K562 (cell line): ENCODE measurements around the gene PIEZO2. TPM values are rescaled to one million over a fixed set of nuclear protein-coding genes. Genes with fewer than 3 reads are reported as not detected.

ENCODE experiments used
- ATAC-seq: fragments of 200-7000 bp; cut with Tn5 transposase; 3 replicates; pipeline ENCODE4 v1.9.1; 2020; ENCODE audit warnings: moderate library complexity
- BruUV-seq: library from RNA; stranded (reverse); fragments of 400-500 nt; replicated peaks from 2 replicates; lab custom pipeline; 2021; lab: Mats Ljungman, UMichigan
- CTCF ChIA-PET: fragments of 300-600 bp; formaldehyde crosslinking; extraction: SDS; loops from one replicate; lab custom pipeline; 2021; ENCODE audit warnings: low intra/inter-chr PET ratio; lab: Yijun Ruan, JAX
- POLR2A ChIA-PET: fragments of 300-600, 350-650 bp; sonication (Branson Sonifier 250); formaldehyde crosslinking; extraction: SDS; loops from one replicate; lab custom pipeline; 2021; ENCODE audit warnings: antibody characterized with exemption, inconsistent platforms; lab: Yijun Ruan, JAX
- DNase-seq, 4 experiments: peaks; one replicate each; pipeline versions ENCODE4 v3.0.0 to v3.0.0-alpha.2; 2011 to 2018; ENCODE audit warnings: low spot score in 3 of 4, mixed read lengths in 3 of 4; ENCODE audit errors: extremely low read depth in 1 of 4
- FAIRE-seq: peaks from 2 replicates; lab custom pipeline; 2011; peaks lifted over from hg19 to GRCh38; lab: Jason Lieb, UNC
- H2AFZ ChIP-seq: 2 replicates; pipeline ENCODE4 v1.6.0; 2011; ENCODE audit warnings: low read depth, low read length, control low read depth, inconsistent platforms
- H3K27ac ChIP-seq: fragments of 200-600 bp; 3 replicates; pipeline ENCODE4 v1.8.0; 2011; ENCODE audit warnings: low read depth, mild to moderate bottlenecking, control low read depth, inconsistent platforms, low read length, moderate library complexity, mixed read lengths; ENCODE audit errors: extremely low read depth
- H3K27me3 ChIP-seq, 2 experiments: fragments of 300-600 bp in 1 of 2; 2 replicates in 1 of 2; 3 replicates in 1 of 2; pipeline versions ENCODE4 v1.6.0 to v1.8.0; 2011; ENCODE audit warnings: inconsistent platforms in 2 of 2, low read length in 2 of 2, mild to moderate bottlenecking in 1 of 2, mixed read lengths in 1 of 2, moderate library complexity in 1 of 2; ENCODE audit not compliant: control insufficient read depth in 2 of 2, insufficient read depth in 2 of 2
- H3K36me3 ChIP-seq: fragments of 300-600 bp; 3 replicates; pipeline ENCODE4 v1.8.0; 2011; ENCODE audit warnings: mild to moderate bottlenecking, low read length, inconsistent platforms; ENCODE audit not compliant: control insufficient read depth, insufficient read depth
- H3K4me1 ChIP-seq, 2 experiments: fragments of 200-600 bp in 1 of 2; replicated peaks in 1 of 2; 2 replicates in 1 of 2; 3 replicates in 1 of 2; pipeline versions ENCODE4 v1.5.1 to v1.8.0; 2011; ENCODE audit warnings: inconsistent platforms in 2 of 2, low read length in 2 of 2, mild to moderate bottlenecking in 1 of 2, mixed read lengths in 1 of 2, moderate library complexity in 1 of 2; ENCODE audit not compliant: control insufficient read depth in 2 of 2, insufficient read depth in 2 of 2
- H3K4me2 ChIP-seq: 2 replicates; pipeline ENCODE4 v1.6.1; 2011; ENCODE audit warnings: low read length, control low read depth, inconsistent platforms, mixed read lengths; ENCODE audit not compliant: insufficient read depth
- H3K4me3 ChIP-seq: fragments of 200-600 bp; sonication (generic), shearing (Covaris generic); 2 replicates; pipeline ENCODE4 v1.5.1; 2016; ENCODE audit warnings: control low read depth, inconsistent platforms
- H3K79me2 ChIP-seq: fragments of 200-600 bp; 3 replicates; pipeline ENCODE4 v1.8.0; 2011; ENCODE audit warnings: low read length, inconsistent platforms; ENCODE audit not compliant: control insufficient read depth, insufficient read depth
- H3K9ac ChIP-seq, 2 experiments: 2 replicates each; pipeline versions ENCODE4 v1.6.0 to v1.6.1; 2011; ENCODE audit warnings: low read depth in 2 of 2, low read length in 2 of 2, control low read depth in 1 of 2, inconsistent platforms in 1 of 2, mild to moderate bottlenecking in 1 of 2, mixed read lengths in 1 of 2; ENCODE audit not compliant: insufficient read depth in 1 of 2
- H3K9me1 ChIP-seq: one replicate; pipeline ENCODE4 v1.6.0; 2011; ENCODE audit warnings: inconsistent platforms, mild to moderate bottlenecking, low read length, moderate library complexity; ENCODE audit not compliant: control insufficient read depth, insufficient read depth
- H3K9me3 ChIP-seq: replicated peaks from 2 replicates; pipeline ENCODE4 v1.5.1; 2011; ENCODE audit warnings: low read depth, low read length, inconsistent platforms; ENCODE audit not compliant: control insufficient read depth, insufficient read depth
- H4K20me1 ChIP-seq: replicated peaks from 2 replicates; pipeline ENCODE4 v1.6.1; 2011; ENCODE audit warnings: low read length, inconsistent platforms, mixed read lengths; ENCODE audit not compliant: control insufficient read depth, insufficient read depth
- BRF1 ChIP-seq: IDR thresholded peaks from 3 replicates; pipeline ENCODE4 v1.6.1; 2011; ENCODE audit warnings: borderline replicate concordance, mild to moderate bottlenecking; ENCODE audit not compliant: insufficient read length; ENCODE audit errors: extremely low read depth
- SMAD3 ChIP-seq: fragments of 450-650 bp; formaldehyde crosslinking; conservative IDR thresholded peaks from 2 replicates; pipeline ENCODE4 v1.4.0; 2020; ENCODE audit warnings: mild to moderate bottlenecking
- ZBTB1 ChIP-seq: sonication (generic); formaldehyde crosslinking; IDR thresholded peaks from 2 replicates; pipeline ENCODE4 v1.8.1; 2023; ENCODE audit warnings: missing genetic modification reagents, low read depth, mild to moderate bottlenecking, borderline replicate concordance
- ZNF133 ChIP-seq: fragments of 250-450 bp; sonication (Bioruptor Pico); IDR thresholded peaks from 2 replicates; pipeline ENCODE4 v1.4.0; 2020; ENCODE audit warnings: mild to moderate bottlenecking
- ZNF766 ChIP-seq: fragments of 200-800 bp; sonication (Bioruptor generic); conservative IDR thresholded peaks from 2 replicates; pipeline ENCODE4 v1.6.1; 2016; ENCODE audit warnings: missing genetic modification characterization, missing compliant biosample characterization
- WGBS: fragments of 100-300 bp; shearing (Covaris generic); methylation state at CpG from one replicate; pipeline ENCODE4 v1.1.6; 2016; ENCODE audit warnings: low coverage, mixed read lengths; ENCODE audit not compliant: insufficient coverage; ENCODE audit errors: missing lambda C conversion rate; 5-methylcytosine and 5-hydroxymethylcytosine counted together
- in situ Hi-C: fragments of 300-500 bp; cut with MboI; formaldehyde crosslinking; loops from 4 replicates; pipeline ENCODE4 v1.15.0; 2018; ENCODE audit warnings: inconsistent platforms, mixed read lengths
- intact Hi-C: fragments of 100-400 bp; cut with micrococcal nuclease; formaldehyde crosslinking; loops from 2 replicates; pipeline ENCODE4 v1.14.2; 2022
- polyA plus RNA-seq, 8 experiments: library from polyadenylated mRNA; depleted of rRNA in 4 of 8; stranded (reverse) in 5 of 8; unstranded in 3 of 8; fragments of >200 nt; fragmentation: Nextera tagmentation in 2 of 8; fragmentation: Illumina TruSeq in 1 of 8; extraction: Ambion mirVana in 2 of 8; extraction: Trizol in 1 of 8; gene quantifications; 2 replicates each; pipeline versions ENCODE4 v1.2.1 to v1.2.3, GENCODE V29; 2011 to 2014; ENCODE audit warnings: inconsistent platforms in 1 of 8, missing spikeins in 1 of 8
- total RNA-seq, 7 experiments: library from RNA; depleted of rRNA in 6 of 7; stranded (reverse); fragments of >200 nt in 6 of 7; fragmentation: Illumina TruSeq in 2 of 7; extraction: Trizol in 2 of 7; gene quantifications; 2 replicates each; pipeline versions ENCODE4 v1.2.1 to v1.2.3, GENCODE V29; 2011 to 2021; ENCODE audit warnings: low replicate concordance in 1 of 7
- TF ChIP-seq, protein P1 (sequence below): fragments of 250-450 bp; sonication (Bioruptor Pico); IDR thresholded peaks from 2 replicates; pipeline ENCODE4 v1.4.0; 2020; ENCODE audit warnings: mild to moderate bottlenecking, moderate library complexity
- TF ChIP-seq, protein P2 (sequence below): IDR thresholded peaks from 2 replicates; pipeline ENCODE4 v1.6.1; 2011; ENCODE audit warnings: borderline replicate concordance, low read depth, mild to moderate bottlenecking, moderate library complexity, low read length; ENCODE audit not compliant: insufficient read depth, poor library complexity, severe bottlenecking
- TF ChIP-seq, protein P3 (sequence below): fragments of 450-650 bp; formaldehyde crosslinking; IDR thresholded peaks from 2 replicates; pipeline ENCODE4 v1.4.0; 2022; ENCODE audit warnings: missing genetic modification characterization
- TF ChIP-seq, protein P4 (sequence below): sonication (generic); formaldehyde crosslinking; IDR thresholded peaks from 2 replicates; pipeline ENCODE4 v1.8.0; 2022; ENCODE audit warnings: mild to moderate bottlenecking, missing genetic modification reagents
- TF ChIP-seq, protein P5 (sequence below): fragments of 200-400 bp; formaldehyde crosslinking; IDR thresholded peaks from 2 replicates; pipeline ENCODE4 v1.6.1; 2017; ENCODE audit warnings: mild to moderate bottlenecking, low read depth, low read length, moderate library complexity

The PIEZO2 gene
- total and polyA plus RNA-seq, 9 of the 15 experiments (the other 6 are each of a cell fraction or from before 2014, with no cell fraction given) = 0.54 to 4.1 (median 2.0) TPM

DNA sequence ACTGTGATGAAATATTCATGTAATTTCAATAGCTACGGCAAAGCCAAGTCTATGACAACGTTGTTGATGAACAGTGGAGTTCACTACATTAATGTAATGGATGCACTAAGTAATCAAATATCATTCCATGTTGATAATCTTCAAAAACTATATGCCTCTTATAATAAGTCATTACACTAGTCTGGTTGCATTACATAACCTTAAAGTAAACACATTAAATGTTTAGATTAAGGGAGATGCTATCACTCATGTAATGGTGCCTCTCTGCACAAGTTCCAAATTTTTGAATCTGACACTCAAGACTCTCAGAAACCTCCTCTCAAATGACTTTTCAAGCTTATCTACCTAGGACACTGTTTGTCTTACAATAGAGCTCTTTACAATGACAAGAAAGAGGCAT lies 35.4 kb downstream of the PIEZO2 start:
- intact Hi-C loops = no loop called here
- no peaks in the 10 kb centered on the region for H3K36me3 ChIP-seq
- ChIA-PET POLR2A (interaction anchor here (0.6 kb wide), 1 partner anchor 112 kb away, joined by 6 read pairs; no protein-coding TSS in a partner anchor), CTCF (no interaction called here)
- DNase-seq (no peak), FAIRE-seq (no peak), ATAC-seq (no peak)
- H3K4me2 ChIP-seq = no peak overlapping the region
- no peaks in the 10 kb centered on the region for H3K9me1 ChIP-seq
- no peaks in the 10 kb centered on the region for H3K4me1 ChIP-seq
- H3K9ac ChIP-seq = no peak overlapping the region
- in situ Hi-C loops = no loop called here
- H3K27me3 ChIP-seq = peaks cover 0 to under 1% of the 10 kb centered on the region in 2 experiments; a peak in 1 of 5 replicates
- H4K20me1 ChIP-seq = no peaks in the 10 kb centered on the region
- H3K79me2 ChIP-seq = no peaks in the 10 kb centered on the region
- no peak overlapping the region for H2AFZ ChIP-seq
- TF ChIP-seq, protein P1, sequence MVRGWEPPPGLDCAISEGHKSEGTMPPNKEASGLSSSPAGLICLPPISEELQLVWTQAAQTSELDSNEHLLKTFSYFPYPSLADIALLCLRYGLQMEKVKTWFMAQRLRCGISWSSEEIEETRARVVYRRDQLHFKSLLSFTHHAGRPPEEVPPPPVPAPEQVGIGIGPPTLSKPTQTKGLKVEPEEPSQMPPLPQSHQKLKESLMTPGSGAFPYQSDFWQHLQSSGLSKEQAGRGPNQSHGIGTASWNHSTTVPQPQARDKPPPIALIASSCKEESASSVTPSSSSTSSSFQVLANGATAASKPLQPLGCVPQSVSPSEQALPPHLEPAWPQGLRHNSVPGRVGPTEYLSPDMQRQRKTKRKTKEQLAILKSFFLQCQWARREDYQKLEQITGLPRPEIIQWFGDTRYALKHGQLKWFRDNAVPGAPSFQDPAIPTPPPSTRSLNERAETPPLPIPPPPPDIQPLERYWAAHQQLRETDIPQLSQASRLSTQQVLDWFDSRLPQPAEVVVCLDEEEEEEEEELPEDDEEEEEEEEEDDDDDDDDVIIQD = no peak
- TF ChIP-seq BRF1 (no peak), ZNF766 (CRISPR knock-in tag) (no peak), ZBTB1 (CRISPR knock-in tag) (no peak), SMAD3 (CRISPR knock-in tag) (no peak), ZNF133 (CRISPR knock-in tag) (no peak)
- TF ChIP-seq, protein P2, sequence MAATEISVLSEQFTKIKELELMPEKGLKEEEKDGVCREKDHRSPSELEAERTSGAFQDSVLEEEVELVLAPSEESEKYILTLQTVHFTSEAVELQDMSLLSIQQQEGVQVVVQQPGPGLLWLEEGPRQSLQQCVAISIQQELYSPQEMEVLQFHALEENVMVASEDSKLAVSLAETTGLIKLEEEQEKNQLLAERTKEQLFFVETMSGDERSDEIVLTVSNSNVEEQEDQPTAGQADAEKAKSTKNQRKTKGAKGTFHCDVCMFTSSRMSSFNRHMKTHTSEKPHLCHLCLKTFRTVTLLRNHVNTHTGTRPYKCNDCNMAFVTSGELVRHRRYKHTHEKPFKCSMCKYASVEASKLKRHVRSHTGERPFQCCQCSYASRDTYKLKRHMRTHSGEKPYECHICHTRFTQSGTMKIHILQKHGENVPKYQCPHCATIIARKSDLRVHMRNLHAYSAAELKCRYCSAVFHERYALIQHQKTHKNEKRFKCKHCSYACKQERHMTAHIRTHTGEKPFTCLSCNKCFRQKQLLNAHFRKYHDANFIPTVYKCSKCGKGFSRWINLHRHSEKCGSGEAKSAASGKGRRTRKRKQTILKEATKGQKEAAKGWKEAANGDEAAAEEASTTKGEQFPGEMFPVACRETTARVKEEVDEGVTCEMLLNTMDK = no peak
- TF ChIP-seq, protein P3, sequence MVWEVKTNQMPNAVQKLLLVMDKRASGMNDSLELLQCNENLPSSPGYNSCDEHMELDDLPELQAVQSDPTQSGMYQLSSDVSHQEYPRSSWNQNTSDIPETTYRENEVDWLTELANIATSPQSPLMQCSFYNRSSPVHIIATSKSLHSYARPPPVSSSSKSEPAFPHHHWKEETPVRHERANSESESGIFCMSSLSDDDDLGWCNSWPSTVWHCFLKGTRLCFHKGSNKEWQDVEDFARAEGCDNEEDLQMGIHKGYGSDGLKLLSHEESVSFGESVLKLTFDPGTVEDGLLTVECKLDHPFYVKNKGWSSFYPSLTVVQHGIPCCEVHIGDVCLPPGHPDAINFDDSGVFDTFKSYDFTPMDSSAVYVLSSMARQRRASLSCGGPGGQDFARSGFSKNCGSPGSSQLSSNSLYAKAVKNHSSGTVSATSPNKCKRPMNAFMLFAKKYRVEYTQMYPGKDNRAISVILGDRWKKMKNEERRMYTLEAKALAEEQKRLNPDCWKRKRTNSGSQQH = no peak
- TF ChIP-seq, protein P4, sequence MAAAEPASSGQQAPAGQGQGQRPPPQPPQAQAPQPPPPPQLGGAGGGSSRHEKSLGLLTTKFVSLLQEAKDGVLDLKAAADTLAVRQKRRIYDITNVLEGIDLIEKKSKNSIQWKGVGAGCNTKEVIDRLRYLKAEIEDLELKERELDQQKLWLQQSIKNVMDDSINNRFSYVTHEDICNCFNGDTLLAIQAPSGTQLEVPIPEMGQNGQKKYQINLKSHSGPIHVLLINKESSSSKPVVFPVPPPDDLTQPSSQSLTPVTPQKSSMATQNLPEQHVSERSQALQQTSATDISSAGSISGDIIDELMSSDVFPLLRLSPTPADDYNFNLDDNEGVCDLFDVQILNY = no peak
- TF ChIP-seq, protein P5, sequence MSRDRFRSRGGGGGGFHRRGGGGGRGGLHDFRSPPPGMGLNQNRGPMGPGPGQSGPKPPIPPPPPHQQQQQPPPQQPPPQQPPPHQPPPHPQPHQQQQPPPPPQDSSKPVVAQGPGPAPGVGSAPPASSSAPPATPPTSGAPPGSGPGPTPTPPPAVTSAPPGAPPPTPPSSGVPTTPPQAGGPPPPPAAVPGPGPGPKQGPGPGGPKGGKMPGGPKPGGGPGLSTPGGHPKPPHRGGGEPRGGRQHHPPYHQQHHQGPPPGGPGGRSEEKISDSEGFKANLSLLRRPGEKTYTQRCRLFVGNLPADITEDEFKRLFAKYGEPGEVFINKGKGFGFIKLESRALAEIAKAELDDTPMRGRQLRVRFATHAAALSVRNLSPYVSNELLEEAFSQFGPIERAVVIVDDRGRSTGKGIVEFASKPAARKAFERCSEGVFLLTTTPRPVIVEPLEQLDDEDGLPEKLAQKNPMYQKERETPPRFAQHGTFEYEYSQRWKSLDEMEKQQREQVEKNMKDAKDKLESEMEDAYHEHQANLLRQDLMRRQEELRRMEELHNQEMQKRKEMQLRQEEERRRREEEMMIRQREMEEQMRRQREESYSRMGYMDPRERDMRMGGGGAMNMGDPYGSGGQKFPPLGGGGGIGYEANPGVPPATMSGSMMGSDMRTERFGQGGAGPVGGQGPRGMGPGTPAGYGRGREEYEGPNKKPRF = no peak
- no peaks in the 10 kb centered on the region for H3K9me3 ChIP-seq
- no peak overlapping the region for H3K4me3 ChIP-seq
- WGBS = 0% methylated on average over 2 of the region's 2 CpGs
- no TSS peak for BruUV-seq
- H3K27ac ChIP-seq = no peak overlapping the region
